Lower leg skin (tissue), 4 donors: Measurements from ENCODE around the gene ZNF837. TPM values are rescaled to one million over a fixed set of nuclear protein-coding genes. Genes with fewer than 3 reads are reported as not detected.
"Not testable (repeated sequence)": the region's sequence is repeated elsewhere in the genome, so short reads cannot be mapped to it uniquely, and the experiment has no call there.

Source experiments
- DNase-seq, 2 donors: peaks; one replicate each; pipeline ENCODE4 v3.0.0-alpha.2; 2019; ENCODE audit warnings: low spot score in 2 of 2
- H3K4me3 ChIP-seq: fragments of 200-600 bp; sonication (generic); 2 replicates; pipeline ENCODE4 v1.5.1; 2017; ENCODE audit warnings: mild to moderate bottlenecking, low read depth; ENCODE audit not compliant: poor library complexity, severe bottlenecking
- CTCF ChIP-seq, 3 donors: fragments of 450-650 bp; IDR thresholded peaks; one replicate each; pipeline ENCODE4 v1.5.1; 2016; ENCODE audit warnings: antibody characterized with exemption in 3 of 3, mild to moderate bottlenecking in 3 of 3, moderate library complexity in 2 of 3
- POLR2A ChIP-seq, 2 donors: fragments of 450-650 bp; IDR thresholded peaks; one replicate each; pipeline ENCODE4 v1.6.1; 2016 to 2017; ENCODE audit warnings: antibody characterized with exemption in 2 of 2, mild to moderate bottlenecking in 1 of 2, moderate library complexity in 1 of 2
- WGBS, 2 donors: methylation state at CpG; one replicate each; pipeline ENCODE4 v1.1.5; 2018; 5-methylcytosine and 5-hydroxymethylcytosine counted together
- intact Hi-C: fragments of 100-400 bp; cut with DNase I; formaldehyde crosslinking; loops from one replicate; pipeline ENCODE4 v1.15.0; 2023; ENCODE audit warnings: low total_unique reads
- total RNA-seq, 4 donors: library from RNA; depleted of rRNA; stranded (reverse); fragments of >200 nt; gene quantifications; one replicate each; pipeline ENCODE4 v1.1.0, GENCODE V29; 2016

Gene ZNF837
- total RNA-seq, 4 donors from 2014 or later = 4.7 to 12.0 (median 8.5) TPM

- peak overlapping the region; percentile 64 for H3K4me3 ChIP-seq
- 3 to 5% methylated on average over 10 to 30 of the region's 34 CpGs for WGBS, 2 donors
- intact Hi-C loops = no loop called here
- no peak for TF ChIP-seq POLR2A (IDR thresholded peaks at IDR 0.05)
- no peak for TF ChIP-seq CTCF (IDR thresholded peaks at IDR 0.05)
- no peak for DNase-seq
These were observed 28.4 kb upstream of the ZNF837 start for GRCh38 chr19:58409010-58409790.

GRCh38 chr19:58408152-58409009 is 27.6 kb upstream of the ZNF837 start, which contains the start of gene ZNF584:
Gene ZNF584 (plus strand): TSS chr19:58408649. CDS start chr19:58409148, 499 bp downstream.
- TF ChIP-seq CTCF (IDR thresholded peaks at IDR 0.05) (no peak), POLR2A (IDR thresholded peaks at IDR 0.05) (no peak)
- DNase-seq = peak; percentile 93 to 98
- WGBS, 2 donors = 1% methylated on average over 56 to 71 of the region's 100 CpGs

GRCh38 chr19:58407658-58408151 is 26.9 kb upstream of the ZNF837 start:
- 8% methylated on average over 22 of the region's 22 CpGs for WGBS, 2 donors
- no peak for DNase-seq
- H3K4me3 ChIP-seq = peak overlapping the region; percentile 64
- TF ChIP-seq POLR2A (IDR thresholded peaks at IDR 0.05) (no peak), CTCF (IDR thresholded peaks at IDR 0.05) (no peak)
- intact Hi-C loops = no loop called here

More at GRCh38 chr19:58408152-58409009, 27.6 kb upstream of the ZNF837 start, which contains the start of gene ZNF584:
- intact Hi-C loops = no loop called here
- H3K4me3 ChIP-seq = peak within 1 kb of the TSS; percentile 64

DNA sequence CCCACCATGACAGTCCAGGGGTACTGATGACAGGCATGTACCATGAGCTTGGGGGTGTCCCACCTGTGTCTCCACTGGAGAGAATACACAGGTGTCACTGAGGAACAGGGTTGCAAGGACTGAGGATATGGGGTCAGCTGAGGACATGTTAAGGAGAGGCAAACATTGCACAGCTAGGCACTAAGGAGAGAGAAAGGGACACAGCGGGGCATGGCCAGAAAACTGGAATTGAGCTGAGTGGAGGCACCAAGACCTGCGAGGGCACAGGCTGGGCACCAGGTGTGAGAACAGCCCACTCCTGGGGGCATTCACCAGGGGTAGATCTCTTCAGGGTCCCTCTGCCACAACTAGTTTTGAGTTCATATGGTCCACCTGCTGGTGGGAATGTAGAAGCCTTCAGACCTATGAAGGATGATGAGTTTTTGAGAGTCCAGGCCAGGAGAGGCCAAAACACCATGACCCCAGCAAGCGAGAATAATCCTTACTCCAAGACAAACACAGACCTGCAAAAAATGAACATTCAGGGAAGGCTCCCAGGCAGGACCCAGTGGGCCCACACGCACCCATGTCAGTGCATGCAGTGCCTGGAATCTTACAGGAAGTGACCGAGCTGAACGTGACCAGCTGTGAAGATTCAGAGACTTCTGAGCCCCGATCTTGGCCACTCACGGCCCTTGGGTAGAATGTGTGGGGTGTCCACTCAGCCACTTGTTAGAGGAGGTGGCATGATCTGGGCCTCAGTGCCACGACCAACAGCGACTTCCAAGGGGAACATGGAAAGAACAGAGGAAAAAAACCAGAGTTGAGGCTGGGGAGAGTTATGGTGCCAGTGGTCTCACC is 26.2 kb upstream of the ZNF837 start:
- WGBS, 2 donors = 64 to 74% methylated on average over 10 of the region's 10 CpGs
- no peak for DNase-seq
- no peak for TF ChIP-seq POLR2A (IDR thresholded peaks at IDR 0.05)
- TF ChIP-seq CTCF (IDR thresholded peaks at IDR 0.05) = no peak
- intact Hi-C loops = no loop called here
- no peak overlapping the region for H3K4me3 ChIP-seq

GRCh38 chr19:58403920-58404478 is 23.2 kb upstream of the ZNF837 start:
- DNase-seq, intact Hi-C loops, H3K4me3 ChIP-seq: not testable (repeated sequence)
- 60 to 70% methylated on average over 5 of the region's 5 CpGs for WGBS, 2 donors
